ENCODE data around the gene FBLN1. TPM values are rescaled to one million over a fixed set of nuclear protein-coding genes. Genes with fewer than 3 reads are reported as not detected.

Gene FBLN1
- total RNA-seq, 1 experiment from 2014 or later, result 23.4 TPM

- Histone ChIP-seq H3K36me3 (ENCODE audit: control insufficient read depth in 1 of 2, insufficient read depth in 2 of 2, low read length in 2 of 2) (no peaks in the 10 kb centered on the region), H3K79me2 (ENCODE audit: insufficient read depth, low read length) (no peaks in the 10 kb centered on the region), H3K4me1 (ENCODE audit: control insufficient read depth in 1 of 2, insufficient read depth in 2 of 2, low read length in 2 of 2) (peaks cover 0 to 15% of the 10 kb centered on the region in 2 experiments; a peak in 3 of 4 replicates), H3K4me3 (replicated peaks in 1 of 2; ENCODE audit: low read depth in 1 of 2, low read length in 2 of 2) (no peak overlapping the region), H3K9me2 (ENCODE audit: insufficient read depth) (no peaks in the 10 kb centered on the region), H3K9ac (ENCODE audit: low read length) (no peak overlapping the region), H4K20me1 (ENCODE audit: insufficient read depth) (no peaks in the 10 kb centered on the region), H3K9me3 (ENCODE audit: control insufficient read depth in 1 of 2, insufficient read depth in 1 of 2, low read depth in 1 of 2, low read length in 2 of 2) (no peaks in the 10 kb centered on the region), H3K27me3 (ENCODE audit: insufficient read depth, low read length) (no peaks in the 10 kb centered on the region), H3K4me2 (ENCODE audit: low read length) (no peak overlapping the region), H3K27ac (ENCODE audit: low read depth, low read length) (no peak overlapping the region), H2AFZ (ENCODE audit: low read depth, low read length, poor library complexity, severe bottlenecking) (no peak overlapping the region)
- DNase-seq (ENCODE audit: low read depth, low spot score) (no peak), ATAC-seq (no peak)
- TF ChIP-seq ZFX (IDR thresholded peaks at IDR 0.05), result no peak
- CTCF ChIA-PET, result interaction anchor here (0.7 to 1.1 kb wide), 2 partner anchors 184 to 1966 kb away, joined by 3 read pairs; no protein-coding TSS in a partner anchor
- POLR2A ChIA-PET, result no interaction called here
- BruUV-seq (replicated peaks), result no TSS peak
- intact Hi-C loops (cut with micrococcal nuclease), result loop anchor here (10.0 kb wide), 1 partner anchor 216 kb away; no protein-coding TSS in a partner anchor
- RAD21 ChIA-PET (ENCODE audit: low non-redundant PET in 1 of 2, low total read pairs in 2 of 2, uncharacterized antibody in 2 of 2, unreplicated experiment in 2 of 2), result interaction anchor here in 1 of 2 experiments (0.7 kb wide), 1 partner anchor 25 kb away, joined by 5 read pairs; no protein-coding TSS in a partner anchor
Observed at GRCh38 chr22:45648301-45649117, 145.8 kb downstream of the FBLN1 start.

GRCh38 chr22:45649809-45650208 is 147.1 kb downstream of the FBLN1 start:
- no TSS peak for BruUV-seq (replicated peaks)

More at GRCh38 chr22:45649809-45650208, 147.1 kb downstream of the FBLN1 start:
- Histone ChIP-seq H3K27ac (ENCODE audit: low read depth, low read length) (no peak overlapping the region), H3K9ac (ENCODE audit: low read length) (no peak overlapping the region), H3K9me2 (ENCODE audit: insufficient read depth) (no peaks in the 10 kb centered on the region), H3K36me3 (ENCODE audit: control insufficient read depth in 1 of 2, insufficient read depth in 2 of 2, low read length in 2 of 2) (no peaks in the 10 kb centered on the region), H2AFZ (ENCODE audit: low read depth, low read length, poor library complexity, severe bottlenecking) (no peak overlapping the region), H3K9me3 (ENCODE audit: control insufficient read depth in 1 of 2, insufficient read depth in 1 of 2, low read depth in 1 of 2, low read length in 2 of 2) (no peaks in the 10 kb centered on the region), H3K4me3 (replicated peaks in 1 of 2; ENCODE audit: low read depth in 1 of 2, low read length in 2 of 2) (no peak overlapping the region), H3K79me2 (ENCODE audit: insufficient read depth, low read length) (no peaks in the 10 kb centered on the region), H4K20me1 (ENCODE audit: insufficient read depth) (no peaks in the 10 kb centered on the region), H3K27me3 (ENCODE audit: insufficient read depth, low read length) (no peaks in the 10 kb centered on the region), H3K4me1 (ENCODE audit: control insufficient read depth in 1 of 2, insufficient read depth in 2 of 2, low read length in 2 of 2) (peaks cover 0 to 12% of the 10 kb centered on the region in 2 experiments; a peak in 3 of 4 replicates), H3K4me2 (ENCODE audit: low read length) (no peak overlapping the region)
- ChIA-PET RAD21 (ENCODE audit: low non-redundant PET in 1 of 2, low total read pairs in 2 of 2, uncharacterized antibody in 2 of 2, unreplicated experiment in 2 of 2) (no interaction called here), CTCF (interaction anchor here (1.1 kb wide), 1 partner anchor 183 kb away, joined by 3 read pairs; no protein-coding TSS in a partner anchor), POLR2A (no interaction called here)
- TF ChIP-seq EGR1 (IDR thresholded peaks at IDR 0.05; ENCODE audit: low read depth) (no peak), CEBPB (IDR thresholded peaks at IDR 0.05; ENCODE audit: low read depth) (no peak), SRF (IDR thresholded peaks at IDR 0.05; ENCODE audit: low read depth) (no peak), EZH2phosphoT487 (IDR thresholded peaks at IDR 0.05; ENCODE audit: borderline replicate concordance) (no peak), YY1 (IDR thresholded peaks at IDR 0.05; ENCODE audit: extremely low read depth, insufficient replicate concordance, low read depth, low read length) (no peak), ZBTB33 (IDR thresholded peaks at IDR 0.05; ENCODE audit: extremely low read depth, insufficient replicate concordance, low read length) (no peak), SP1 (IDR thresholded peaks at IDR 0.05; ENCODE audit: low read depth) (no peak), POLR2A (IDR thresholded peaks at IDR 0.05; ENCODE audit: borderline replicate concordance, extremely low read depth, insufficient read depth, insufficient read length) (no peak), JUND (IDR thresholded peaks at IDR 0.05) (no peak), RAD21 (IDR thresholded peaks at IDR 0.05; ENCODE audit: low read depth) (no peak), FOSL1 (IDR thresholded peaks at IDR 0.05; ENCODE audit: low read depth) (no peak), ATF3 (IDR thresholded peaks at IDR 0.05) (no peak), ZFX (IDR thresholded peaks at IDR 0.05) (no peak), MAX (IDR thresholded peaks at IDR 0.05) (no peak), SIN3A (IDR thresholded peaks at IDR 0.05; ENCODE audit: low read depth) (no peak)
- ATAC-seq (no peak), DNase-seq (ENCODE audit: low read depth, low spot score) (no peak)
- intact Hi-C loops (cut with micrococcal nuclease), result loop anchor here (10.0 kb wide), 2 partner anchors 185 to 215 kb away; no protein-coding TSS in a partner anchor

Measured in HCT116 (cell line).